Nephron progenitor cell (in vitro differentiated cells): ENCODE results near the gene PNPLA8.
A peak's percentile ranks its signal among the peaks of the same experiment; 100 is the strongest.

ENCODE experiments used
- DNase-seq: peaks from one replicate; pipeline ENCODE4 v3.0.0; 2021
- H3K27ac Mint-ChIP-seq: 2 replicates; pipeline ENCODE4 v1.8.0; 2021; ENCODE audit warnings: mild to moderate bottlenecking, moderate library complexity, mixed read lengths
- H3K27me3 Mint-ChIP-seq: 2 replicates; pipeline ENCODE4 v1.8.0; 2021; ENCODE audit warnings: mild to moderate bottlenecking, low read depth, mixed read lengths; ENCODE audit not compliant: poor library complexity
- H3K36me3 Mint-ChIP-seq: 2 replicates; pipeline ENCODE4 v1.8.0; 2021; ENCODE audit warnings: low read depth, mixed read lengths
- H3K4me1 Mint-ChIP-seq: 2 replicates; pipeline ENCODE4 v1.8.0; 2021; ENCODE audit warnings: mixed read lengths
- H3K4me3 Mint-ChIP-seq: 2 replicates; pipeline ENCODE4 v1.8.0; 2021; ENCODE audit warnings: mild to moderate bottlenecking, moderate library complexity, mixed read lengths
- H3K9me3 Mint-ChIP-seq: 2 replicates; pipeline ENCODE4 v1.8.0; 2021; ENCODE audit warnings: mild to moderate bottlenecking, moderate library complexity, mixed read lengths
- CTCF ChIP-seq: fragments of 200-600 bp; sonication (generic); IDR thresholded peaks from 2 replicates; pipeline ENCODE4 v1.5.0; 2021; ENCODE audit warnings: antibody characterized with exemption

Gene PNPLA8

GRCh38 chr7:108454674-108455550 is 71.0 kb downstream of the PNPLA8 start:
- H3K27me3 Mint-ChIP-seq = peaks cover 75% of the 10 kb centered on the region
- H3K4me3 Mint-ChIP-seq = peak overlapping the region; percentile 93
- no peak overlapping the region for H3K27ac Mint-ChIP-seq
- DNase-seq = peak; percentile 55
- TF ChIP-seq CTCF = no peak
- H3K36me3 Mint-ChIP-seq = no peaks in the 10 kb centered on the region
- H3K4me1 Mint-ChIP-seq = peaks cover 26% of the 10 kb centered on the region
- no peaks in the 10 kb centered on the region for H3K9me3 Mint-ChIP-seq

- Mint-ChIP-seq H3K36me3 (no peaks in the 10 kb centered on the region), H3K9me3 (no peaks in the 10 kb centered on the region), H3K4me3 (peak overlapping the region; percentile 93), H3K27ac (no peak overlapping the region), H3K4me1 (peaks cover 28% of the 10 kb centered on the region), H3K27me3 (peaks cover 70% of the 10 kb centered on the region)
- no peak for TF ChIP-seq CTCF
- no peak for DNase-seq
Measured at GRCh38 chr7:108454317-108454673, 71.6 kb downstream of the PNPLA8 start.

- DNase-seq = no peak
- H3K9me3 Mint-ChIP-seq = no peaks in the 10 kb centered on the region
- no peaks in the 10 kb centered on the region for H3K36me3 Mint-ChIP-seq
- H3K4me1 Mint-ChIP-seq = peaks cover 29% of the 10 kb centered on the region
- no peak overlapping the region for H3K27ac Mint-ChIP-seq
- H3K4me3 Mint-ChIP-seq = no peak overlapping the region
- no peak for TF ChIP-seq CTCF
- peaks cover 61% of the 10 kb centered on the region for H3K27me3 Mint-ChIP-seq
Measured at GRCh38 chr7:108453320-108453719, 72.6 kb downstream of the PNPLA8 start.

GRCh38 chr7:108452707-108453106 is 73.2 kb downstream of the PNPLA8 start:
- peaks cover 55% of the 10 kb centered on the region for H3K27me3 Mint-ChIP-seq
- no peaks in the 10 kb centered on the region for H3K36me3 Mint-ChIP-seq
- no peak for DNase-seq
- TF ChIP-seq CTCF = peak; percentile 47
- H3K9me3 Mint-ChIP-seq = no peaks in the 10 kb centered on the region
- H3K4me3 Mint-ChIP-seq = no peak overlapping the region
- H3K4me1 Mint-ChIP-seq = peaks cover 22% of the 10 kb centered on the region
- H3K27ac Mint-ChIP-seq = no peak overlapping the region

GRCh38 chr7:108451296-108451848 is 74.6 kb downstream of the PNPLA8 start:
- TF ChIP-seq CTCF = no peak
- no peak overlapping the region for H3K4me3 Mint-ChIP-seq
- H3K27me3 Mint-ChIP-seq = peaks cover 47% of the 10 kb centered on the region
- H3K36me3 Mint-ChIP-seq = no peaks in the 10 kb centered on the region
- no peak overlapping the region for H3K27ac Mint-ChIP-seq
- H3K4me1 Mint-ChIP-seq = peaks cover 12% of the 10 kb centered on the region
- DNase-seq = no peak
- no peaks in the 10 kb centered on the region for H3K9me3 Mint-ChIP-seq

GRCh38 chr7:108450160-108450559 is 75.8 kb downstream of the PNPLA8 start:
- DNase-seq = no peak
- Mint-ChIP-seq H3K4me1 (peaks cover 12% of the 10 kb centered on the region), H3K4me3 (no peak overlapping the region), H3K9me3 (no peaks in the 10 kb centered on the region), H3K27me3 (peaks cover 48% of the 10 kb centered on the region), H3K36me3 (no peaks in the 10 kb centered on the region), H3K27ac (no peak overlapping the region)
- no peak for TF ChIP-seq CTCF
